Astrocyte (in vitro differentiated cells and primary cell): ENCODE measurements around the gene ORC3. TPM values are rescaled to one million over a fixed set of nuclear protein-coding genes. Genes with fewer than 3 reads are reported as not detected.
"Not testable (repeated sequence)": the region's sequence is repeated elsewhere in the genome, so short reads cannot be mapped to it uniquely, and the experiment has no call there.

Experiments
- DNase-seq: peaks from one replicate; pipeline ENCODE4 v3.0.0-alpha.2; 2010; ENCODE audit warnings: low read depth
- FAIRE-seq: peaks from 2 replicates; lab custom pipeline; 2011; peaks lifted over from hg19 to GRCh38; lab: Jason Lieb, UNC
- H2AFZ ChIP-seq: 2 replicates; pipeline ENCODE4 v1.6.0; 2012; ENCODE audit warnings: low read depth, low read length, inconsistent platforms
- H3K27ac ChIP-seq: 2 replicates; pipeline ENCODE4 v1.5.1; 2011; ENCODE audit warnings: low read depth, low read length, inconsistent platforms
- H3K27me3 ChIP-seq: 2 replicates; pipeline ENCODE4 v1.6.0; 2011; ENCODE audit warnings: low read length, inconsistent platforms; ENCODE audit not compliant: insufficient read depth
- H3K36me3 ChIP-seq: 2 replicates; pipeline ENCODE4 v1.5.1; 2011; ENCODE audit warnings: low read length, inconsistent platforms; ENCODE audit not compliant: insufficient read depth
- H3K4me1 ChIP-seq: 2 replicates; pipeline ENCODE4 v1.5.1; 2011; ENCODE audit warnings: low read length, inconsistent platforms; ENCODE audit not compliant: insufficient read depth
- H3K4me2 ChIP-seq: 2 replicates; pipeline ENCODE4 v1.6.0; 2012; ENCODE audit warnings: low read length, inconsistent platforms
- H3K4me3 ChIP-seq: 2 replicates; pipeline ENCODE4 v1.5.1; 2011; ENCODE audit warnings: low read depth, mild to moderate bottlenecking, low read length, inconsistent platforms; ENCODE audit not compliant: insufficient read depth
- H3K79me2 ChIP-seq: 2 replicates; pipeline ENCODE4 v1.6.0; 2012; ENCODE audit warnings: mild to moderate bottlenecking, low read length, inconsistent platforms; ENCODE audit not compliant: insufficient read depth
- H3K9ac ChIP-seq: 2 replicates; pipeline ENCODE4 v1.6.0; 2012; ENCODE audit warnings: mild to moderate bottlenecking, low read length, inconsistent platforms
- H3K9me3 ChIP-seq: 2 replicates; pipeline ENCODE4 v1.5.1; 2012; ENCODE audit warnings: low read depth, mild to moderate bottlenecking, low read length, inconsistent platforms; ENCODE audit not compliant: insufficient read depth
- H4K20me1 ChIP-seq: 2 replicates; pipeline ENCODE4 v1.6.0; 2012; ENCODE audit warnings: low read length, inconsistent platforms; ENCODE audit not compliant: insufficient read depth
- H3K27ac Mint-ChIP-seq: one replicate; pipeline ENCODE4 v1.8.0; 2021; ENCODE audit warnings: mild to moderate bottlenecking, mixed read lengths; ENCODE audit not compliant: unreplicated experiment
- H3K27me3 Mint-ChIP-seq: one replicate; pipeline ENCODE4 v1.8.0; 2021; ENCODE audit warnings: low read depth, mixed read lengths; ENCODE audit not compliant: unreplicated experiment
- H3K36me3 Mint-ChIP-seq: one replicate; pipeline ENCODE4 v1.8.0; 2021; ENCODE audit warnings: low read depth, mixed read lengths; ENCODE audit not compliant: unreplicated experiment
- H3K4me1 Mint-ChIP-seq: one replicate; pipeline ENCODE4 v1.8.0; 2021; ENCODE audit warnings: low read depth, mixed read lengths; ENCODE audit not compliant: unreplicated experiment
- H3K4me3 Mint-ChIP-seq: one replicate; pipeline ENCODE4 v1.8.0; 2021; ENCODE audit warnings: mild to moderate bottlenecking, moderate library complexity, mixed read lengths; ENCODE audit not compliant: unreplicated experiment
- H3K9me3 Mint-ChIP-seq: one replicate; pipeline ENCODE4 v1.8.0; 2021; ENCODE audit warnings: mild to moderate bottlenecking, mixed read lengths; ENCODE audit not compliant: unreplicated experiment
- EZH2 ChIP-seq: IDR thresholded peaks from 2 replicates; pipeline ENCODE4 v1.6.1; 2012; ENCODE audit warnings: mild to moderate bottlenecking, low read length, inconsistent platforms; ENCODE audit not compliant: insufficient read depth
- total RNA-seq: library from RNA; stranded (reverse); gene quantifications from 2 replicates; pipeline ENCODE4 v1.2.1, GENCODE V29; 2021
- TF ChIP-seq, protein P1 (sequence below): IDR thresholded peaks from 2 replicates; pipeline ENCODE4 v1.5.1; 2011; ENCODE audit warnings: low read depth, mild to moderate bottlenecking, inconsistent platforms, low read length, moderate library complexity; ENCODE audit not compliant: insufficient read depth

The ORC3 gene
- total RNA-seq, 1 donor from 2014 or later: 23.1 TPM

- no peak overlapping the region for H2AFZ ChIP-seq
- Mint-ChIP-seq H3K4me1 (peaks cover 6% of the 10 kb centered on the region), H3K36me3 (no peaks in the 10 kb centered on the region), H3K27ac (no peak overlapping the region), H3K9me3 (no peaks in the 10 kb centered on the region), H3K27me3 (no peaks in the 10 kb centered on the region), H3K4me3 (no peak overlapping the region)
- no peaks in the 10 kb centered on the region for H3K27me3 ChIP-seq
- H3K4me2 ChIP-seq: no peak overlapping the region
- peaks cover 7% of the 10 kb centered on the region for H3K4me1 ChIP-seq
- no peak overlapping the region for H3K4me3 ChIP-seq
- H3K9me3 ChIP-seq: no peaks in the 10 kb centered on the region
- TF ChIP-seq, protein P1, sequence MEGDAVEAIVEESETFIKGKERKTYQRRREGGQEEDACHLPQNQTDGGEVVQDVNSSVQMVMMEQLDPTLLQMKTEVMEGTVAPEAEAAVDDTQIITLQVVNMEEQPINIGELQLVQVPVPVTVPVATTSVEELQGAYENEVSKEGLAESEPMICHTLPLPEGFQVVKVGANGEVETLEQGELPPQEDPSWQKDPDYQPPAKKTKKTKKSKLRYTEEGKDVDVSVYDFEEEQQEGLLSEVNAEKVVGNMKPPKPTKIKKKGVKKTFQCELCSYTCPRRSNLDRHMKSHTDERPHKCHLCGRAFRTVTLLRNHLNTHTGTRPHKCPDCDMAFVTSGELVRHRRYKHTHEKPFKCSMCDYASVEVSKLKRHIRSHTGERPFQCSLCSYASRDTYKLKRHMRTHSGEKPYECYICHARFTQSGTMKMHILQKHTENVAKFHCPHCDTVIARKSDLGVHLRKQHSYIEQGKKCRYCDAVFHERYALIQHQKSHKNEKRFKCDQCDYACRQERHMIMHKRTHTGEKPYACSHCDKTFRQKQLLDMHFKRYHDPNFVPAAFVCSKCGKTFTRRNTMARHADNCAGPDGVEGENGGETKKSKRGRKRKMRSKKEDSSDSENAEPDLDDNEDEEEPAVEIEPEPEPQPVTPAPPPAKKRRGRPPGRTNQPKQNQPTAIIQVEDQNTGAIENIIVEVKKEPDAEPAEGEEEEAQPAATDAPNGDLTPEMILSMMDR: no peak
- no peak for TF ChIP-seq EZH2
- DNase-seq (peak; percentile 71), FAIRE-seq (no peak)
- H3K27ac ChIP-seq: no peak overlapping the region
- peaks cover 19% of the 10 kb centered on the region for H3K79me2 ChIP-seq
- no peaks in the 10 kb centered on the region for H3K36me3 ChIP-seq
- H3K9ac ChIP-seq: no peak overlapping the region
- peaks cover 11% of the 10 kb centered on the region for H4K20me1 ChIP-seq
Observed at GRCh38 chr6:87705070-87705691, 115.2 kb downstream of the ORC3 start.

DNA sequence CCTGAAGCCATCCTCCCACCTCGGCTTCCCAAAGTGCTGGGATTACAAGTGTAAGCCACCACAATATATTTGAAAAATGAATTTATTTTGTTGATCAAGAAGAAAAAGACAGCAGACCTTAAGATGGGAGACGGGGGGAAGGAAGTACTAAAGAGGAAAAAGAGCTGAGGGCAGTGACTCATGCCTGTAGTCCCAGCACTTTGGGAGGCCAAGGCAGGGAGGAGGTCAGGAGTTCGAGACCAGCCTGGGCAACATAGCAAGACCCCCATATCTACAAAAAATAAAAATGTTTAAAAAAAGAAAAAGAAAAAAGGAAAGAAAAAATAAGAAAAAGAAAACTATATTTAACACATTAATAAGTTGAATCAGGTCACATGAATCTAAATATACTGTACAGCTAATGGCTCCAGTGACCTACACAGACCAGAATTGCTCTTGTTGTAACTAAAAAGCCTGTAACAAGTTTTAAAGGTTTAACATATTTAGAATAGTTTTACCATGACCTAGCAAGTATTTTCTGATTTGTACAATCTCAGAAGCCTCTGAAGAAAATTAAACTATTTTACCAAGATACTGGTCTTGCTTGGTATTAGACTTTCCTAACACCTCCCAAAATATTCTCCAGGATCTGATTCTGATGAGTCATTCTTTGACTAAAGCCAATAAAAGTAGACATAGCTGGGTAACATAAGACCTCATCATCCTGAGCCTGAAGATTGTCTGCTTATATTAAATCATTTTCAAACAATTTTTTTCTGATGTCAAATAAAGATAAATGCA is 116.4 kb downstream of the ORC3 start:
- TF ChIP-seq, protein P1: no peak
- no peak for TF ChIP-seq EZH2
- FAIRE-seq (peak; percentile 47), DNase-seq (peak; percentile 72)
- H3K4me3 ChIP-seq: no peak overlapping the region
- no peaks in the 10 kb centered on the region for H3K9me3 ChIP-seq
- H3K4me1 ChIP-seq: peaks cover 7% of the 10 kb centered on the region
- H3K27me3 ChIP-seq: no peaks in the 10 kb centered on the region
- H4K20me1 ChIP-seq: no peaks in the 10 kb centered on the region
- H2AFZ ChIP-seq: no peak overlapping the region
- no peak overlapping the region for H3K4me3 Mint-ChIP-seq
- H3K4me1 Mint-ChIP-seq: peaks cover 6% of the 10 kb centered on the region
- no peaks in the 10 kb centered on the region for H3K36me3 Mint-ChIP-seq
- H3K27ac Mint-ChIP-seq: peak overlapping the region; percentile 11
- H3K27ac ChIP-seq: no peak overlapping the region
- peaks cover 2% of the 10 kb centered on the region for H3K27me3 Mint-ChIP-seq
- no peak overlapping the region for H3K9ac ChIP-seq
- no peaks in the 10 kb centered on the region for H3K36me3 ChIP-seq
- no peaks in the 10 kb centered on the region for H3K9me3 Mint-ChIP-seq
- H3K79me2 ChIP-seq: peaks cover 7% of the 10 kb centered on the region
- no peak overlapping the region for H3K4me2 ChIP-seq

DNA sequence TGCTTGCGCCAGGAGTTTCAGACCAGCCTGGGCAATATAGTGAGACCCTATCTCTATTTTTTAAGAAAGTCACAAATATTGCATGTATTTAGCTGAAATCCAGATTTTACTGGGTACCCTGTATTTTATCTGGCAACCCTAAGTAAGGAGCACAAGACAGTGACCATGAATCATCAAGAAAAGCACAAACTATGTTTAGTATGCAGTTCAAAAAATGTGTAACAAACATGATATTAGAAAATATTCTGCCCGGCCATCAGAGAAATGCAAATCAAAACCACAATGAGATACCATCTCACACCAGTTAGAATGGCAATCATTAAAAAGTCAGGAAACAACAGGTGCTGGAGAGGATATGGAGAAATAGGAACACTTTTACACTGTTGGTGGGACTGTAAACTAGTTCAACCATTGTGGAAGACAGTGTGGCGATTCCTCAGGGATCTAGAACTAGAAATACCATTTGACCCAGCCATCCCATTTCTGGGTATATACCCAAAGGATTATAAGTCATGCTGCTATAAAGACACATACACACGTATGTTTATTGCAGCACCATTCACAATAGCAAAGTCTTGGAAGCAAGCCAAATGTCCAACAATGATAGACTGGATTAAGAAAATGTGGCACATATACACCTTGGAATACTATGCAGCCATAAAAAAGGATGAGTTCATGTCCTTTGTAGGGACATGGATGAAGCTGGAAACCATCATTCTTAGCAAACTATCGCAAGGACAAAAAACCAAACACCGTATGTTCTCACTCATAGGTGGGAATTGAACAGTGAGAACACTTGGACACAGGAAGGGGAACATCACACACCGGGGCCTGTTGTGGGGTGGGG is 118.9 kb downstream of the ORC3 start:
- not testable (repeated sequence) for H3K27me3 ChIP-seq, DNase-seq, H3K36me3 Mint-ChIP-seq, H3K9me3 Mint-ChIP-seq, H3K4me3 Mint-ChIP-seq, H3K9me3 ChIP-seq, H3K9ac ChIP-seq, H2AFZ ChIP-seq, H3K79me2 ChIP-seq, H3K4me1 ChIP-seq, H3K36me3 ChIP-seq, H3K4me1 Mint-ChIP-seq, H4K20me1 ChIP-seq, H3K4me3 ChIP-seq, FAIRE-seq, H3K27me3 Mint-ChIP-seq, H3K4me2 ChIP-seq, H3K27ac ChIP-seq, H3K27ac Mint-ChIP-seq
